Suprapubic skin (tissue), 3 donors: ENCODE measurements around the gene GDE1.

Experiments
- EP300 ChIP-seq: sonication (generic); formaldehyde crosslinking; IDR thresholded peaks from one replicate; pipeline ENCODE4 v1.6.1; 2017; ENCODE audit warnings: antibody characterized with exemption
- POLR2A ChIP-seq, 2 donors: fragments of 450-650 bp; IDR thresholded peaks; one replicate each; pipeline ENCODE4 v1.6.1; 2017; ENCODE audit warnings: antibody characterized with exemption in 2 of 2, mild to moderate bottlenecking in 2 of 2, moderate library complexity in 2 of 2
- TF ChIP-seq, protein P1 (sequence below), 2 donors: fragments of 200-600 bp in 1 of 2; fragments of 450-650 bp in 1 of 2; sonication (generic) in 1 of 2; IDR thresholded peaks; one replicate each; pipeline ENCODE4 v1.5.1; 2016 to 2019; ENCODE audit warnings: antibody characterized with exemption in 2 of 2, mild to moderate bottlenecking in 1 of 2, moderate library complexity in 1 of 2

DNA sequence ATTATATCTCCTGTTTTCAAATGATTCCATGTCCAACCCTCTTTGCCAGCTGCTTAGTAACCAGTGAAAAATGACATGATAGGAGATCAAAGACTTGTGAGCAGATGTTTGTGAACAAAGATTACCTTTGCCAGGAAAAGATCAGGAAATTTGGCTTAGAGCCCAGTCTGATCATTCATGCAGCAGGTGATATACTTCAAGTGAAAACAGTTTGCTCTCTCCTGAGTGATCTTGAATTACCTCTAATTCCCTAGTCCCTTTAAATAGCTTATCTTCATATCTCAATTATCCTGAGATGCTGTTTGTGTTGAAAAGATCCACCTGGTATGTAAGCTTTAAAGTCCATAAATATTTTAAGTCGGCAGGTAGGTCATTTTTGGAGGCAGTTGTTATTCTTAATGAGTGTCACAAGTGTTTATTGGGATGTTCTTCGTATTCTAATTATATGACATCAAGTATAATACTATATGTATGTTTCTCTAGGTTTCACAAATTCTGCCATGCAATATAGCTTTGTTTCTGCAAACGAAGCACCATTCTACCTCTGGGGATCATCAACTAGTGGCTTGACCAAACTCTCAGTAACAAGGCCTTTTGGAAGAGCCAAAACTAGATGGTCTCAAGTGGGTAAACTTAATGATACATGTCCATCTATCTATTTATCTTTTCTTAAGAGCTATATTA, 20.4 kb upstream of the GDE1 start:
- TF ChIP-seq EP300 (no peak), POLR2A (IDR thresholded peaks at IDR 0.05) (no peak)
- TF ChIP-seq, protein P1, sequence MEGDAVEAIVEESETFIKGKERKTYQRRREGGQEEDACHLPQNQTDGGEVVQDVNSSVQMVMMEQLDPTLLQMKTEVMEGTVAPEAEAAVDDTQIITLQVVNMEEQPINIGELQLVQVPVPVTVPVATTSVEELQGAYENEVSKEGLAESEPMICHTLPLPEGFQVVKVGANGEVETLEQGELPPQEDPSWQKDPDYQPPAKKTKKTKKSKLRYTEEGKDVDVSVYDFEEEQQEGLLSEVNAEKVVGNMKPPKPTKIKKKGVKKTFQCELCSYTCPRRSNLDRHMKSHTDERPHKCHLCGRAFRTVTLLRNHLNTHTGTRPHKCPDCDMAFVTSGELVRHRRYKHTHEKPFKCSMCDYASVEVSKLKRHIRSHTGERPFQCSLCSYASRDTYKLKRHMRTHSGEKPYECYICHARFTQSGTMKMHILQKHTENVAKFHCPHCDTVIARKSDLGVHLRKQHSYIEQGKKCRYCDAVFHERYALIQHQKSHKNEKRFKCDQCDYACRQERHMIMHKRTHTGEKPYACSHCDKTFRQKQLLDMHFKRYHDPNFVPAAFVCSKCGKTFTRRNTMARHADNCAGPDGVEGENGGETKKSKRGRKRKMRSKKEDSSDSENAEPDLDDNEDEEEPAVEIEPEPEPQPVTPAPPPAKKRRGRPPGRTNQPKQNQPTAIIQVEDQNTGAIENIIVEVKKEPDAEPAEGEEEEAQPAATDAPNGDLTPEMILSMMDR (IDR thresholded peaks at IDR 0.05), result no peak
